Measurements from ENCODE around the gene CELA3B.
"Not testable (repeated sequence)": the region's sequence is repeated elsewhere in the genome, so short reads cannot be mapped to it uniquely, and the experiment has no call there.

GRCh38 chr1:22002461-22002860, 25.6 kb downstream of the CELA3B start:
- TF ChIP-seq YY1 (IDR thresholded peaks at IDR 0.05; ENCODE audit: insufficient read depth, insufficient replicate concordance, low read depth, low read length); ZNF335 (CRISPR knock-in tag; IDR thresholded peaks at IDR 0.05); SCMH1 (CRISPR knock-in tag; IDR thresholded peaks at IDR 0.05; ENCODE audit: borderline replicate concordance); CTCF (CRISPR knock-in tag; IDR thresholded peaks at IDR 0.05); ZNF234 (CRISPR knock-in tag; conservative IDR thresholded peaks at IDR 0.05); E2F1 (CRISPR knock-in tag; IDR thresholded peaks at IDR 0.05); UBTF (CRISPR knock-in tag; IDR thresholded peaks at IDR 0.05); TAF1 (CRISPR knock-in tag; IDR thresholded peaks at IDR 0.05); SMC3 (IDR thresholded peaks at IDR 0.05; ENCODE audit: low read length); RFX1 (IDR thresholded peaks at IDR 0.05); TCF7L2 (IDR thresholded peaks at IDR 0.05; ENCODE audit: low read depth, low read length); ATF7 (IDR thresholded peaks at IDR 0.05); ATF7 (CRISPR knock-in tag; IDR thresholded peaks at IDR 0.05): not testable (repeated sequence)

Data from HepG2 (cell line).